ENCODE results near the gene MS4A6E. TPM values are rescaled to one million over a fixed set of nuclear protein-coding genes. Genes with fewer than 3 reads are reported as not detected.
A peak's percentile ranks its signal among the peaks of the same experiment; 100 is the strongest.

The MS4A6E gene
- total RNA-seq, 1 donor from 2014 or later, result not detected

DNA sequence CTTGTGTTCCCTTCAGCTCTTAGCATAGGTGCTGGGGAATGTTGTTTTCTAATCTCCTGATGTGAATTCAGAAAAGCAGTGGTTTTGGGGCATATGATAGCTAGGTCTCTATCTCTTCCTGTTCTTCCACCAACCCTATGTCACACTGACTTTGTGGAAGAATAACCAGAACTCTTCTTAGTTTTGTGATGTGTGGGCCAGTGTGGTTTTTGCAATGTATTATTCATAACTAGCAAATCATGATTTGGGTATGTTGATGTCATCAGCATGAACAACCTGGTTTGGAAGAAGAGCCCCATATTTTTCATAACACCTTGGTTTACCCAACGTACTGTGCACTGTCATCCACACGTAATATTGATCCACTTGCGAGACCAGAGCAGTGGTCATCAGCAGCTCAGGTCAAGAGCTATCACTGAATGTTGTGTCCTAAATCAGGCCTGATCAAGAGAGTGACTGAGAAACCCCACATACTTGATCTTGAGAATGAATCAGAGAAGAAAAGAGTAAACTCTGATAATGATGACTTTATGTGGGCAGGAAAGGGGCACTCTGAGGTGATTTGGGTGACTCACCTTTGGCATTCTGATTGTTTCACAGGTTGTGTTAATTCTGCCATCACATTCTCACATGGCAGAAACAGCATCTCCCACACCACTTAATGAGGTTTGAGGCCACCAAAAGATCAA lies 19.4 kb upstream of the MS4A6E start:
- H3K79me2 ChIP-seq (ENCODE audit: low read depth), result no peaks in the 10 kb centered on the region
- Mint-ChIP-seq H3K27ac (no peak overlapping the region), H3K4me1 (peaks cover 44% of the 10 kb centered on the region), H3K27me3 (ENCODE audit: insufficient read depth, low read depth) (peaks cover 3% of the 10 kb centered on the region), H3K36me3 (no peaks in the 10 kb centered on the region), H3K9me3 (peaks cover 3% of the 10 kb centered on the region), H3K4me3 (no peak overlapping the region)
- no peaks in the 10 kb centered on the region for H3K36me3 ChIP-seq
- H3K4me3 ChIP-seq, result no peak overlapping the region
- H3K9ac ChIP-seq, result no peak overlapping the region
- H3F3A ChIP-seq (ENCODE audit: low read depth), result no peaks in the 10 kb centered on the region
- TF ChIP-seq EZH2 (IDR thresholded peaks at IDR 0.05) (no peak), CTCF (IDR thresholded peaks at IDR 0.05) (no peak), EZH2phosphoT487 (IDR thresholded peaks at IDR 0.05) (no peak)
- no peak overlapping the region for H2AFZ ChIP-seq (replicated peaks)
- no peak for DNase-seq (ENCODE audit: low spot score)
- H3K4me1 ChIP-seq, result no peaks in the 10 kb centered on the region
- H3K9me3 ChIP-seq (ENCODE audit: low read depth), result no peaks in the 10 kb centered on the region
- no peak overlapping the region for H3K27ac ChIP-seq
- H3K27me3 ChIP-seq, result no peaks in the 10 kb centered on the region
- no peak overlapping the region for H3K4me2 ChIP-seq
- no peaks in the 10 kb centered on the region for H4K20me1 ChIP-seq (ENCODE audit: low read depth)

DNA sequence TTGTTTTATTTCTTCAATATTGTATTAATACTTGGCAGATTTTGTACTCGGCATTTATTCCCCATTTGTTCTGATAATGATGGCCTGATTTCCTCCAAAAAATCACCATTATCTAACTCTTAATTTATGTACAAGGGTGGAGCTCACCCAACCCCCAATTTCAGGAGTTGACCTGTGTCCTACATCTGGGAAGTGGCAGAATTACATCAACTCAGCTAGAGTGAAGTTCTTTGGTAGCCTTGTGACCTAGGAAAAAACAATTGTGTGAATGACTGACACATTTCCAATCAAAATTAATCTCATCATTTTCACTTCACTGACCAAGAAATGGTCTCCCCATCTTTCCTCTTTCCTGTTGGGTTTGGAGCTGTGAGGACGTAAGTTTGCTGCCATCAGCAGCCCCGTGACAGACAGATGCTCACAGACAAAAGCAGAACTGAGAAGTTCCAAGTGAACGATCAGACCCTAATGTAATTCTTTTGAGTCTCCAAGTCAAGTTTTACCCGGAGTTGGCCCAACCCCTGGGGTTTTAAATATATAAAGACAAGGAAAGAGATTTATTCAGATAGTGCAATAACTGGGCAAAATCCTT lies 16.6 kb upstream of the MS4A6E start:
- no peak overlapping the region for H3K27ac ChIP-seq
- no peak overlapping the region for H2AFZ ChIP-seq (replicated peaks)

GRCh38 chr11:60314635-60315321 lies 12.3 kb upstream of the MS4A6E start:
- Histone ChIP-seq H3K27ac (no peak overlapping the region), H3K9ac (no peak overlapping the region), H3K36me3 (no peaks in the 10 kb centered on the region), H3K4me3 (no peak overlapping the region), H3K4me2 (no peak overlapping the region), H3K4me1 (no peaks in the 10 kb centered on the region), H3K9me3 (ENCODE audit: low read depth) (peaks cover 4% of the 10 kb centered on the region), H3F3A (ENCODE audit: low read depth) (no peaks in the 10 kb centered on the region), H2AFZ (replicated peaks) (no peak overlapping the region), H3K79me2 (ENCODE audit: low read depth) (no peaks in the 10 kb centered on the region), H4K20me1 (ENCODE audit: low read depth) (no peaks in the 10 kb centered on the region), H3K27me3 (no peaks in the 10 kb centered on the region)
- no peak overlapping the region for H3K4me3 Mint-ChIP-seq
- TF ChIP-seq CTCF (IDR thresholded peaks at IDR 0.05) (no peak), EZH2 (IDR thresholded peaks at IDR 0.05) (no peak), EZH2phosphoT487 (IDR thresholded peaks at IDR 0.05) (no peak)
- peaks cover 13% of the 10 kb centered on the region for H3K9me3 Mint-ChIP-seq
- H3K27ac Mint-ChIP-seq, result peak overlapping the region; percentile 97
- H3K36me3 Mint-ChIP-seq, result no peaks in the 10 kb centered on the region
- DNase-seq (ENCODE audit: low spot score), result peak; percentile 27
- peaks cover 26% of the 10 kb centered on the region for H3K4me1 Mint-ChIP-seq
- H3K27me3 Mint-ChIP-seq (ENCODE audit: insufficient read depth, low read depth), result peaks cover 4% of the 10 kb centered on the region

More for the DNA sequence above, 16.6 kb upstream of the MS4A6E start:
- H3K36me3 ChIP-seq, result no peaks in the 10 kb centered on the region
- H3K27me3 ChIP-seq, result no peaks in the 10 kb centered on the region
- no peak overlapping the region for H3K4me3 ChIP-seq
- peaks cover 3% of the 10 kb centered on the region for H3K9me3 Mint-ChIP-seq
- no peak for TF ChIP-seq EZH2 (IDR thresholded peaks at IDR 0.05)
- DNase-seq (ENCODE audit: low spot score), result no peak
- H3F3A ChIP-seq (ENCODE audit: low read depth), result no peaks in the 10 kb centered on the region
- H3K4me2 ChIP-seq, result no peak overlapping the region
- H3K9me3 ChIP-seq (ENCODE audit: low read depth), result no peaks in the 10 kb centered on the region
- H3K4me3 Mint-ChIP-seq, result peak overlapping the region; percentile 44
- no peak overlapping the region for H3K9ac ChIP-seq
- H3K79me2 ChIP-seq (ENCODE audit: low read depth), result no peaks in the 10 kb centered on the region
- H3K27ac Mint-ChIP-seq, result peak overlapping the region; percentile 69
- peaks cover 42% of the 10 kb centered on the region for H3K4me1 Mint-ChIP-seq
- H3K4me1 ChIP-seq, result no peaks in the 10 kb centered on the region
- H3K36me3 Mint-ChIP-seq, result no peaks in the 10 kb centered on the region
- no peaks in the 10 kb centered on the region for H4K20me1 ChIP-seq (ENCODE audit: low read depth)
- H3K27me3 Mint-ChIP-seq (ENCODE audit: insufficient read depth, low read depth), result peaks cover 3% of the 10 kb centered on the region

Data from neural progenitor cell (in vitro differentiated cells).